PC-9 (cell line): ENCODE measurements around the gene PTTG1IP. TPM values are rescaled to one million over a fixed set of nuclear protein-coding genes. Genes with fewer than 3 reads are reported as not detected.
"Not testable (repeated sequence)": the region's sequence is repeated elsewhere in the genome, so short reads cannot be mapped to it uniquely, and the experiment has no call there.

Experiments
- BruUV-seq: library from RNA; stranded (reverse); fragments of 400-500 nt; replicated peaks from 2 replicates; lab custom pipeline; 2021; lab: Mats Ljungman, UMichigan
- CTCF ChIA-PET: fragments of 300-600 bp; sonication (Branson Sonifier 250); formaldehyde crosslinking; loops from one replicate; lab custom pipeline; 2022; ENCODE audit warnings: antibody characterized with exemption; lab: Charles Lee
- POLR2A ChIA-PET: fragments of 300-600 bp; sonication (Branson Sonifier 250); formaldehyde crosslinking; loops from one replicate; lab custom pipeline; 2022; ENCODE audit warnings: antibody characterized with exemption; ENCODE audit not compliant: unreplicated experiment; lab: Charles Lee
- DNase-seq, 2 experiments: peaks; one replicate each; pipeline versions ENCODE4 v3.0.0 to v3.0.0-alpha.2; 2015 to 2022; ENCODE audit warnings: mixed read lengths in 1 of 2
- H2AFZ ChIP-seq: fragments of 200-600 bp; sonication (generic); 2 replicates; pipeline ENCODE4 v1.8.1; 2017; ENCODE audit warnings: antibody characterized with exemption
- H3F3A ChIP-seq: fragments of 200-600 bp; sonication (generic); 2 replicates; pipeline ENCODE4 v1.8.1; 2017; ENCODE audit warnings: antibody characterized with exemption, mild to moderate bottlenecking, low read depth; ENCODE audit not compliant: insufficient read depth
- H3K27ac ChIP-seq: fragments of 200-600 bp; sonication (generic); 2 replicates; pipeline ENCODE4 v1.6.1; 2016; ENCODE audit warnings: mixed run types
- H3K27me3 ChIP-seq: fragments of 200-600 bp; sonication (generic); 2 replicates; pipeline ENCODE4 v1.6.1; 2016; ENCODE audit warnings: low read depth, mixed run types; ENCODE audit not compliant: insufficient read depth
- H3K36me3 ChIP-seq: fragments of 200-600 bp; sonication (generic); 2 replicates; pipeline ENCODE4 v1.6.1; 2016; ENCODE audit warnings: low read depth, mixed run types
- H3K4me1 ChIP-seq: fragments of 200-600 bp; sonication (generic); replicated peaks from 2 replicates; pipeline ENCODE4 v1.6.1; 2016; ENCODE audit warnings: mixed run types; ENCODE audit not compliant: insufficient read depth
- H3K4me2 ChIP-seq: fragments of 200-600 bp; sonication (generic); 2 replicates; pipeline ENCODE4 v1.6.1; 2017; ENCODE audit warnings: mixed run types
- H3K4me3 ChIP-seq: fragments of 200-600 bp; sonication (generic); 2 replicates; pipeline ENCODE4 v1.6.1; 2016; ENCODE audit warnings: mixed run types
- H3K79me2 ChIP-seq: fragments of 200-600 bp; sonication (generic); 2 replicates; pipeline ENCODE4 v1.6.1; 2017; ENCODE audit warnings: low read depth, mixed run types
- H3K9me2 ChIP-seq: fragments of 200-600 bp; sonication (generic); 2 replicates; pipeline ENCODE4 v1.8.1; 2017; ENCODE audit warnings: mild to moderate bottlenecking; ENCODE audit not compliant: insufficient read depth
- H3K9me3 ChIP-seq: fragments of 200-600 bp; sonication (generic); 2 replicates; pipeline ENCODE4 v1.8.1; 2016; ENCODE audit warnings: low read depth; ENCODE audit not compliant: insufficient read depth
- H4K20me1 ChIP-seq: fragments of 200-600 bp; sonication (generic); 2 replicates; pipeline ENCODE4 v1.8.1; 2017; ENCODE audit not compliant: insufficient read depth
- CTCF ChIP-seq: fragments of 200-600 bp; sonication (generic); conservative IDR thresholded peaks from 2 replicates; pipeline ENCODE4 v1.6.1; 2017; ENCODE audit warnings: mixed run types, antibody characterized with exemption, mild to moderate bottlenecking, moderate library complexity
- EZH2 ChIP-seq: fragments of 200-600 bp; sonication (generic); IDR thresholded peaks from 2 replicates; pipeline ENCODE4 v1.8.0; 2017; ENCODE audit warnings: antibody characterized with exemption, low read depth
- intact Hi-C: fragments of 100-400 bp; cut with micrococcal nuclease; formaldehyde crosslinking; loops from one replicate; pipeline ENCODE4 v1.10.0; 2022; ENCODE audit not compliant: unreplicated experiment
- total RNA-seq: library from RNA; stranded (reverse); gene quantifications from 2 replicates; pipeline ENCODE4 v1.2.3, GENCODE V29; 2021

PTTG1IP gene
- total RNA-seq, 1 experiment from 2014 or later, result 174 TPM

DNA sequence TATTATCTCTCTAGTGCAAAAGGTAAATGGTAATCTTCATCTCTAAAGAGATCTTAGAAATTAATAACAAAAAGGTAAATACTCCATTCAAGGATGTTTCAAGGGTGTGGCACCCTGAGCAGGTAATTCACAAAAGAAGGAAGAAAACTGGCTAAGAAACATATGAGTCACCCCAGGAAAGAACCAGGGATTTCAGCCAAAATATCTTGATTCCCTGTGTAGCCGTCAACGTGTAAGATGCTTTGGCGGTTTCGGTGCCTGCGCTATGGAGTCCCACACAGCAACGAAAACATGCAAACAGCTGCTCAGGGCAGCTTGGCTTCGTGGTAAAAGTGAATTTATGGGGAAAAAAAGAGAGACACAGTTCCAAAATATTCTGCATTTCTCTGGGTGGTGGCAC, 43.5 kb upstream of the PTTG1IP start:
- TF ChIP-seq EZH2 (no peak), CTCF (no peak)
- intact Hi-C loops, result no loop called here
- peak in 1 of 2 experiments; percentile 86 for DNase-seq
- no peaks in the 10 kb centered on the region for H3K27me3 ChIP-seq
- H3K9me2 ChIP-seq, result no peaks in the 10 kb centered on the region
- peak overlapping the region; percentile 76 for H3K4me2 ChIP-seq
- H3K79me2 ChIP-seq, result peaks cover 7% of the 10 kb centered on the region
- H3K4me3 ChIP-seq, result peak overlapping the region; percentile 53; the same call in 1 of the 2 replicates
- no peaks in the 10 kb centered on the region for H3K9me3 ChIP-seq
- H3K4me1 ChIP-seq, result peaks cover 59% of the 10 kb centered on the region
- H3K27ac ChIP-seq, result peak overlapping the region; percentile 94
- no TSS peak for BruUV-seq
- H3K36me3 ChIP-seq, result no peaks in the 10 kb centered on the region
- H4K20me1 ChIP-seq, result no peaks in the 10 kb centered on the region
- peaks cover 41% of the 10 kb centered on the region for H3F3A ChIP-seq
- ChIA-PET CTCF (interaction anchor here (0.6 kb wide), 1 partner anchor 470 kb away, joined by 3 read pairs; no protein-coding TSS in a partner anchor), POLR2A (interaction anchor here (0.6 to 1.5 kb wide), 5 partner anchors 11 to 1188 kb away, joined by 3 to 23 read pairs (median 6); no protein-coding TSS in a partner anchor)
- H2AFZ ChIP-seq, result no peak overlapping the region

DNA sequence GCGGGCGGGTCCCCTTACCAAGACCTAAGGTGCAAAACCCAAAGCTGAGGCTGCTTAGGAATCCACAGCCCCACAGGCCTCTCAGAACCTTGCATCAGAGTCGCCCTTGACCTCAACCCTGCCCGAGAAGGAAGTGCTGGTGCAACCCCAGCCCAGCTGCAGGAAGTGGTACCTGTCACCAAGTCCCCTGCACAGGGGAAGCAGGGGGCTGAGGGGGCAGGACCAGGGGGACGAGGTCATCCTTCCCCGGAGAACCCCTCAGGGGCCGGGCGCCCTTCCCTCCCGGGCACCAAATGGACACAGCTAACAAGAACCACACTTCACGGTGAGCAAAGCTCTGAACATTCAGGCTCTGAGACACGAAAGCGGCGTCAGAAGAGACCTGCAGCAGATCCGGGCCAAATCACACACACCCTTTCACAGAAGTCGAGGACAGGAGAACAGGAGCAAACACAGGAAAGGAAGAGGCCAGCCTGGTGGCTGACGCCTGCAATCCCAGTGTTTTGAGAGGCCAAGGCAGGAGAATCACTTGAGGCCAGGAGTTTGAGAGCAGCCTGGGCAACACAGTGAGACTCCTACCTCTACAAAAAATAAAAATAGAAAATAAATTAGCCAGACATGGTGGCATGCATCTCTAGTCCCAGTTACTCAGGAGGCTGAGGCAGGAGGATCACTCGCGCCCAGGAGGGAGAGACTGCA, 40.8 kb upstream of the PTTG1IP start:
- H3F3A ChIP-seq, result peaks cover 48% of the 10 kb centered on the region
- no peak overlapping the region for H2AFZ ChIP-seq
- H3K4me1 ChIP-seq, result peaks cover 76% of the 10 kb centered on the region
- TF ChIP-seq EZH2 (no peak), CTCF (no peak)
- H3K79me2 ChIP-seq, result peaks cover 7% of the 10 kb centered on the region
- H3K27ac ChIP-seq, result peak overlapping the region; percentile 94
- peak overlapping the region; percentile 20; the same call in 1 of the 2 replicates for H3K4me3 ChIP-seq
- POLR2A ChIA-PET, result interaction anchor here (0.7 to 1.0 kb wide), 2 partner anchors 13 to 20 kb away, joined by 4 to 22 read pairs; no protein-coding TSS in a partner anchor
- H4K20me1 ChIP-seq, result no peaks in the 10 kb centered on the region
- TSS peak; percentile 89 for BruUV-seq
- CTCF ChIA-PET, result interaction anchor here (0.6 to 0.8 kb wide), 2 partner anchors 14 to 106 kb away, joined by 3 to 9 read pairs; no protein-coding TSS in a partner anchor
- intact Hi-C loops, result loop anchor here (5.0 kb wide), 1 partner anchor 42 kb away; the partner anchor contains the start of gene PTTG1IP
- no peaks in the 10 kb centered on the region for H3K36me3 ChIP-seq
- H3K9me2 ChIP-seq, result no peaks in the 10 kb centered on the region
- no peaks in the 10 kb centered on the region for H3K27me3 ChIP-seq
- peak in 1 of 2 experiments; percentile 63 for DNase-seq
- H3K4me2 ChIP-seq, result peak overlapping the region; percentile 76
- no peaks in the 10 kb centered on the region for H3K9me3 ChIP-seq

DNA sequence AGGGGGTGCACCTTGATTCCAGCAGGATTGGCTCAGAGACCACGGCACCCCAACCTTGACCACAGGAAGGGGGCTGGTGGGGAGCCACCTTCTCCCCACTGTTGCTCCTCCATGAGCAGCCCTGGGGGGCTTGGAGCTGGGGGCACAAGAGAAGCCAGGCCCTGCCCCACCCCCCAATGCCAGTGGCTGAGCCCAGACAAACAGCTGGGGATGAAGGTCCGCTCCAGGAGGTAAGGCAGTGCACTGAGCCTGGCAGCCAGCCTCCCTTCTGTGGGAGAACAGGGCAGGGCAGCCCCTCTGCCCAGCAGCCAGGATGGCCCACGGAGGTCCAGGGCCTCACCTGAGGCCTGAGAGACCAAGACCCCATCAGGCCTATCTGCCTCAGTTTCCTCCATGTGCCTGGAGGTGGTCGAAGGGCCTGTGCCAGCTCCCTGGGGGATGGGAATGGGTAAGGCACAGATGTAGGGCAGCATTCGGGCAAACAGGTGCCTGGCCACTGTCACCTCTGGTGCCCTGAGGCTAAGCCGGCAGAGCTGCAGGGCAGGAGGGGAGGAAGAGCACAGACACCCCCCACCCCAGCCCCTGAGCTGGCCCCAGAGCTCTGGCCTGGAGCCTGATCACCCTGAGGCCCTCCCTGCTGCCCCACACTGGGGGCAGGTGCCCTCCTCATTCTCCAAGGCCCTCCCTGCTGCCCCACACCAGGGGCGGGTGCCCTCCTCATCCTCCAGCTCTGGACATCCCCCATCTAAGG, 40.1 kb upstream of the PTTG1IP start:
- peaks cover 76% of the 10 kb centered on the region for H3K4me1 ChIP-seq
- POLR2A ChIA-PET, result no interaction called here
- no peak for DNase-seq
- H2AFZ ChIP-seq, result no peak overlapping the region
- H3K9me2 ChIP-seq, result no peaks in the 10 kb centered on the region
- H3K4me3 ChIP-seq, result no peak overlapping the region
- peak overlapping the region; percentile 94 for H3K27ac ChIP-seq
- no peaks in the 10 kb centered on the region for H3K36me3 ChIP-seq
- H3K79me2 ChIP-seq, result peaks cover 7% of the 10 kb centered on the region
- no TSS peak for BruUV-seq
- peak overlapping the region; percentile 76 for H3K4me2 ChIP-seq
- H3K9me3 ChIP-seq, result no peaks in the 10 kb centered on the region
- H3F3A ChIP-seq, result peaks cover 48% of the 10 kb centered on the region
- H3K27me3 ChIP-seq, result no peaks in the 10 kb centered on the region
- H4K20me1 ChIP-seq, result no peaks in the 10 kb centered on the region
- CTCF ChIA-PET, result interaction anchor here (0.8 kb wide), 1 partner anchor 15 kb away, joined by 9 read pairs; no protein-coding TSS in a partner anchor
- TF ChIP-seq EZH2 (no peak), CTCF (no peak)
- intact Hi-C loops, result loop anchor here (5.0 kb wide), 1 partner anchor 41 kb away; the partner anchor contains the start of gene PTTG1IP

GRCh38 chr21:44912506-44913412, 39.3 kb upstream of the PTTG1IP start:
- H3K4me3 ChIP-seq, H3K9me2 ChIP-seq, H3K27me3 ChIP-seq, CTCF ChIA-PET, H3K79me2 ChIP-seq, H4K20me1 ChIP-seq, BruUV-seq, H3K9me3 ChIP-seq, POLR2A ChIA-PET, DNase-seq, H2AFZ ChIP-seq, H3K36me3 ChIP-seq: not testable (repeated sequence)
- intact Hi-C loops, result loop anchor here (5.0 kb wide), 1 partner anchor 40 kb away; the partner anchor contains the start of gene PTTG1IP
- H3F3A ChIP-seq, result peaks cover 45% of the 10 kb centered on the region
- peaks cover 69% of the 10 kb centered on the region for H3K4me1 ChIP-seq
- H3K27ac ChIP-seq, result peak overlapping the region; percentile 94
- H3K4me2 ChIP-seq, result peak overlapping the region; percentile 76
